Hematopoietic multipotent progenitor cell (in vitro differentiated cells): ENCODE data around the gene CAPN2. TPM values are rescaled to one million over a fixed set of nuclear protein-coding genes. Genes with fewer than 3 reads are reported as not detected.

Experiments used
- DNase-seq, 3 donors: peaks; one replicate each; pipeline ENCODE4 v3.0.0-alpha.2; 2011 to 2015; ENCODE audit warnings: low read depth in 2 of 3, low spot score in 2 of 3
- small RNA-seq: library from RNA; depleted of rRNA; stranded (forward); fragments of <200 nt; gene quantifications from one replicate; pipeline ENCODE3, GENCODE V24; 2012
- total RNA-seq: library from RNA; depleted of rRNA; stranded (reverse); fragments of >200 nt; gene quantifications from one replicate; pipeline ENCODE4 v1.2.3, GENCODE V29; 2012

CAPN2 gene
- total RNA-seq, 1 donor = 38.5 TPM

GRCh38 chr1:223819730-223820514, 107.6 kb downstream of the CAPN2 start:
- DNase-seq = no peak

GRCh38 chr1:223820515-223820858, 108.1 kb downstream of the CAPN2 start:
- no peak for DNase-seq

- DNase-seq = no peak
Measured at GRCh38 chr1:223820971-223821370, 108.6 kb downstream of the CAPN2 start.

GRCh38 chr1:223824287-223824686, 111.9 kb downstream of the CAPN2 start:
- DNase-seq = no peak

- DNase-seq = no peak
Measured at GRCh38 chr1:223824712-223825111, 112.4 kb downstream of the CAPN2 start.

Small RNA genes lying within 50 kb of the gene (small RNA-seq; reads per million reads assigned to genes)
- not detected for gene RNU6-1248P

Other genes starting within 250 kb of the CAPN2 start
- not detected for gene CAPN8, start 46.8 kb upstream of the CAPN2 start, total RNA-seq
- 35.3 TPM for gene TP53BP2, start 133.4 kb downstream of the CAPN2 start, total RNA-seq